ENCODE results near the gene MGLL. TPM values are rescaled to one million over a fixed set of nuclear protein-coding genes. Genes with fewer than 3 reads are reported as not detected.

Gene MGLL
- total and polyA plus RNA-seq, 2 donors (not counting 1 experiment from before 2014, with no cell fraction given) = 1.7 to 6.9 TPM

DNA sequence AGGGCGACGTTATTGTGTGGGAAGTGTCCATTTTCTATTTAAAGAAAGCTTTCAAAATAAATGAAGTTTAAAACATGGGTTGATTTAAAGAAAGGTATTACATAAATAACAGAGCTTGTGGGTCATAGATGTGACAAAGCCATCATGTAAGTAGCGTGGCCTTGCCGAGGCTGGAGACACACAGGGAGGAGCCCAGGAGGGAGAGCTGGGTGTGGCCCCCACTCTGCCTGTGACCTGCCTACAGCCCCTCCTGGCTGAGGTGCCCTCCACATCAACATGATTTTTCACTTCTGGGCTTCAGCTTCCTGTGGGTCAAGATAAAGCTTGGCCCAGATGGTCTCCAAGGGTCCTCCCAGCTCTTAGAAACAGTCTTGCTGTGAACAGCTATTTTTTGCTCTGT, 12.5 kb upstream of the MGLL start:
- peaks cover 0 to 16% (median 9%) of the 10 kb centered on the region in 3 donors for H3K9me3 ChIP-seq (ENCODE audit: control extremely low read depth in 1 of 3, control insufficient read depth in 2 of 3, insufficient read depth in 1 of 3, low read length in 2 of 3)
- peak overlapping the region; percentile 27 for H3K4me3 Mint-ChIP-seq
- POLR2A ChIA-PET = interaction anchor here (1.5 kb wide), 1 partner anchor 12 kb away, joined by 5 read pairs; the partner anchor contains the start of gene MGLL
- no peaks in the 10 kb centered on the region for H3K79me2 ChIP-seq (ENCODE audit: control insufficient read depth, insufficient read depth, low read length)
- no peak overlapping the region for H3K9ac ChIP-seq (ENCODE audit: low read length)
- 57% methylated on average over 2 of the region's 4 CpGs for WGBS (ENCODE audit: insufficient coverage)
- H3K36me3 ChIP-seq (replicated peaks in 1 of 2; ENCODE audit: control extremely low read depth in 1 of 2, control insufficient read depth in 1 of 2, extremely low read depth in 1 of 2, insufficient read depth in 2 of 2, low read length in 1 of 2) = no peaks in the 10 kb centered on the region
- no peak for DNase-seq
- H4K20me1 ChIP-seq (ENCODE audit: control insufficient read depth, insufficient read depth, low read length, poor library complexity, severe bottlenecking) = no peaks in the 10 kb centered on the region
- H3K27ac Mint-ChIP-seq = peak overlapping the region; percentile 72
- ATAC-seq (ENCODE audit: low read depth) = no peak
- H3K27me3 Mint-ChIP-seq = no peaks in the 10 kb centered on the region
- H3K9me3 Mint-ChIP-seq (ENCODE audit: insufficient read depth) = peaks cover 5% of the 10 kb centered on the region
- peaks cover 13 to 35% of the 10 kb centered on the region in 2 donors for H3K4me1 ChIP-seq (ENCODE audit: control insufficient read depth in 2 of 2, insufficient read depth in 2 of 2, low read length in 2 of 2)
- CTCF ChIA-PET = interaction anchor here (0.7 to 3.6 kb wide), 3 partner anchors 12 to 260 kb away, joined by 4 to 19 read pairs (median 4); no protein-coding TSS in a partner anchor
- no peak overlapping the region for H2AFZ ChIP-seq (ENCODE audit: insufficient read depth, low read depth, low read length, poor library complexity, severe bottlenecking)
- TF ChIP-seq, protein P1, sequence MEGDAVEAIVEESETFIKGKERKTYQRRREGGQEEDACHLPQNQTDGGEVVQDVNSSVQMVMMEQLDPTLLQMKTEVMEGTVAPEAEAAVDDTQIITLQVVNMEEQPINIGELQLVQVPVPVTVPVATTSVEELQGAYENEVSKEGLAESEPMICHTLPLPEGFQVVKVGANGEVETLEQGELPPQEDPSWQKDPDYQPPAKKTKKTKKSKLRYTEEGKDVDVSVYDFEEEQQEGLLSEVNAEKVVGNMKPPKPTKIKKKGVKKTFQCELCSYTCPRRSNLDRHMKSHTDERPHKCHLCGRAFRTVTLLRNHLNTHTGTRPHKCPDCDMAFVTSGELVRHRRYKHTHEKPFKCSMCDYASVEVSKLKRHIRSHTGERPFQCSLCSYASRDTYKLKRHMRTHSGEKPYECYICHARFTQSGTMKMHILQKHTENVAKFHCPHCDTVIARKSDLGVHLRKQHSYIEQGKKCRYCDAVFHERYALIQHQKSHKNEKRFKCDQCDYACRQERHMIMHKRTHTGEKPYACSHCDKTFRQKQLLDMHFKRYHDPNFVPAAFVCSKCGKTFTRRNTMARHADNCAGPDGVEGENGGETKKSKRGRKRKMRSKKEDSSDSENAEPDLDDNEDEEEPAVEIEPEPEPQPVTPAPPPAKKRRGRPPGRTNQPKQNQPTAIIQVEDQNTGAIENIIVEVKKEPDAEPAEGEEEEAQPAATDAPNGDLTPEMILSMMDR (IDR thresholded peaks at IDR 0.05) = no peak
- TF ChIP-seq EZH2 (IDR thresholded peaks at IDR 0.05; ENCODE audit: borderline replicate concordance, insufficient read depth, low read depth, low read length, poor library complexity, severe bottlenecking) = no peak
- intact Hi-C loops (cut with micrococcal nuclease) = loop anchor here (5.0 kb wide), 1 partner anchor 82 kb away; no protein-coding TSS in a partner anchor
- no peak overlapping the region for H3K4me3 ChIP-seq (ENCODE audit: control extremely low read depth in 1 of 5, extremely low read depth in 1 of 5, insufficient read depth in 1 of 5, low read depth in 2 of 5, low read length in 4 of 5)
- H3K27me3 ChIP-seq (replicated peaks in 1 of 4; ENCODE audit: control extremely low read depth in 1 of 4, control insufficient read depth in 3 of 4, insufficient read depth in 4 of 4, low read length in 3 of 4) = no peaks in the 10 kb centered on the region
- peak overlapping the region; percentile 0 for H3K4me2 ChIP-seq (replicated peaks; ENCODE audit: low read depth, low read length, poor library complexity, severe bottlenecking)
- H3K4me1 Mint-ChIP-seq = peaks cover 29% of the 10 kb centered on the region
- H3K27ac ChIP-seq (ENCODE audit: low read length in 2 of 2) = peak overlapping the region; percentile 20 to 42

DNA sequence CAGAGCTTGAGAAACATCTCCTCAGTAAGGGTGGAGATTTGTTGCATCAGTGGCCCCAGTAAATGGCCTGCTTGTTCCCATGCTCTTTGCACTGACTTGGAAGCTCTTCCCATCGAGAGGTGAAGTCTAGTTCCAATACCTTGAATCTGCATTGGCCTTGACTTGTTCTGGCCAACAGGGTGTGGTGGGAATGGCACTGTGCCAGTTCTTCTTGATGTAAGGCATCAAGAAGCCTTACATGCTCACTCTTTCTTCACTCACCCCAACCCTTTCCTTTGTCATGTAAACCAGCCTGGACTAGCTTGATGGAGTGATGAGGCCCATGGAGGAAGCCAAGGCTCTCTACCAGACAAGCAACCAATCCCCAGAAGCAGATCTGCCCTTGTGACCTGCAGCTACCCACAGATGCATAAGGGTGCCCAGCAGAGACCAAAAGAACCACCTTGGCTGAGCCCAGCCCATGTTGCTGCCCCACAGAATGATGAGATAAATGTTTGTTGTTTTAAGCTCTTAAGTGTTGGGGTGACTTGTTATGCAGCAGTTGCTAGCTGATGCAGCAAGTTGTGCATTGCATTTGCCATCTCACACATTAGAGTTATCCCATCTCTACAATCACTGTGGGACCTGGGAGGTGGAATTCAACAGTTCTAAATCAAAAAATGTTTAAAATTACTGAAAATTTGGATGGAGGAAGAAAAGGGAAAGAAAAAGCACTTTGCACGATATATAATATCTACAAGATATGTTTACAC, 11.1 kb upstream of the MGLL start:
- intact Hi-C loops (cut with micrococcal nuclease) = no loop called here
- ChIA-PET CTCF (interaction anchor here (0.7 to 3.6 kb wide), 5 partner anchors 9 to 258 kb away, joined by 3 to 19 read pairs (median 3); no protein-coding TSS in a partner anchor), POLR2A (interaction anchor here (1.5 kb wide), 1 partner anchor 11 kb away, joined by 5 read pairs; the partner anchor contains the start of gene MGLL)
- H3K9me3 Mint-ChIP-seq (ENCODE audit: insufficient read depth) = peaks cover 12% of the 10 kb centered on the region
- Histone ChIP-seq H2AFZ (ENCODE audit: insufficient read depth, low read depth, low read length, poor library complexity, severe bottlenecking) (no peak overlapping the region), H3K9me3 (ENCODE audit: control extremely low read depth in 1 of 3, control insufficient read depth in 2 of 3, insufficient read depth in 1 of 3, low read length in 2 of 3) (peaks cover 0 to 17% (median 12%) of the 10 kb centered on the region in 3 donors), H3K4me2 (replicated peaks; ENCODE audit: low read depth, low read length, poor library complexity, severe bottlenecking) (no peak overlapping the region), H3K27ac (ENCODE audit: low read length in 2 of 2) (no peak overlapping the region), H3K36me3 (replicated peaks in 1 of 2; ENCODE audit: control extremely low read depth in 1 of 2, control insufficient read depth in 1 of 2, extremely low read depth in 1 of 2, insufficient read depth in 2 of 2, low read length in 1 of 2) (no peaks in the 10 kb centered on the region), H3K4me1 (ENCODE audit: control insufficient read depth in 2 of 2, insufficient read depth in 2 of 2, low read length in 2 of 2) (peaks cover 13 to 35% of the 10 kb centered on the region in 2 donors), H3K9ac (ENCODE audit: low read length) (no peak overlapping the region), H3K79me2 (ENCODE audit: control insufficient read depth, insufficient read depth, low read length) (no peaks in the 10 kb centered on the region), H4K20me1 (ENCODE audit: control insufficient read depth, insufficient read depth, low read length, poor library complexity, severe bottlenecking) (no peaks in the 10 kb centered on the region), H3K4me3 (ENCODE audit: control extremely low read depth in 1 of 5, extremely low read depth in 1 of 5, insufficient read depth in 1 of 5, low read depth in 2 of 5, low read length in 4 of 5) (no peak overlapping the region), H3K27me3 (replicated peaks in 1 of 4; ENCODE audit: control extremely low read depth in 1 of 4, control insufficient read depth in 3 of 4, insufficient read depth in 4 of 4, low read length in 3 of 4) (no peaks in the 10 kb centered on the region)
- H3K27me3 Mint-ChIP-seq = no peaks in the 10 kb centered on the region
- WGBS (ENCODE audit: insufficient coverage) = no CpG with 5 or more reads among the region's 2 CpGs
- no peak overlapping the region for H3K4me3 Mint-ChIP-seq
- ATAC-seq (ENCODE audit: low read depth) (no peak), DNase-seq (no peak)
- TF ChIP-seq, protein P1 (IDR thresholded peaks at IDR 0.05) = no peak
- no peak for TF ChIP-seq EZH2 (IDR thresholded peaks at IDR 0.05; ENCODE audit: borderline replicate concordance, insufficient read depth, low read depth, low read length, poor library complexity, severe bottlenecking)
- no peak overlapping the region for H3K27ac Mint-ChIP-seq
- peaks cover 29% of the 10 kb centered on the region for H3K4me1 Mint-ChIP-seq
